IMR-90 (cell line): Measurements from ENCODE around the gene CMAS. TPM values are rescaled to one million over a fixed set of nuclear protein-coding genes. Genes with fewer than 3 reads are reported as not detected.

Source experiments
- ATAC-seq: fragments of 200-7000 bp; cut with Tn5 transposase; 2 replicates; pipeline ENCODE4 v1.9.1; 2020; ENCODE audit warnings: low read depth, mild to moderate bottlenecking, moderate library complexity
- BruUV-seq: library from RNA; stranded (reverse); fragments of 400-500 nt; replicated peaks from 2 replicates; lab custom pipeline; 2021; lab: Mats Ljungman, UMichigan
- CTCF ChIA-PET: fragments of 300-600 bp; formaldehyde crosslinking; extraction: SDS; loops from one replicate; lab custom pipeline; 2021; ENCODE audit warnings: antibody characterized with exemption; lab: Yijun Ruan, JAX
- POLR2A ChIA-PET: fragments of 300-600 bp; sonication (Branson Sonifier 250); formaldehyde crosslinking; loops from one replicate; lab custom pipeline; 2022; ENCODE audit warnings: antibody characterized with exemption; ENCODE audit not compliant: unreplicated experiment; lab: Charles Lee
- DNase-seq: peaks from one replicate; pipeline ENCODE4 v3.0.0; 2013
- H2AFZ ChIP-seq: replicated peaks from 2 replicates; pipeline ENCODE3; 2013; ENCODE audit warnings: low read length, mild to moderate bottlenecking; ENCODE audit not compliant: poor library complexity
- H2AK5ac ChIP-seq: 2 replicates; pipeline ENCODE4 v1.6.1; 2013; ENCODE audit warnings: low read depth, low read length, inconsistent platforms
- H2AK9ac ChIP-seq: replicated peaks from 2 replicates; pipeline ENCODE3; 2013; ENCODE audit warnings: mild to moderate bottlenecking, low read depth, low read length, moderate library complexity; ENCODE audit not compliant: poor library complexity
- H2BK120ac ChIP-seq: 2 replicates; pipeline ENCODE4 v1.6.1; 2013; ENCODE audit warnings: low read depth, low read length, inconsistent platforms
- H2BK15ac ChIP-seq: 3 replicates; pipeline ENCODE4 v1.6.1; 2013; ENCODE audit warnings: low read depth, low read length, inconsistent platforms
- H2BK20ac ChIP-seq: 2 replicates; pipeline ENCODE4 v1.6.1; 2013; ENCODE audit warnings: low read depth, mild to moderate bottlenecking, inconsistent platforms, low read length, moderate library complexity
- H2BK5ac ChIP-seq: 2 replicates; pipeline ENCODE4 v1.6.1; 2013; ENCODE audit warnings: mild to moderate bottlenecking, low read depth, low read length, inconsistent platforms; ENCODE audit not compliant: poor library complexity, severe bottlenecking
- H3K14ac ChIP-seq: replicated peaks from 2 replicates; pipeline ENCODE4 v1.6.1; 2013; ENCODE audit warnings: low read depth, low read length, inconsistent platforms
- H3K18ac ChIP-seq: 2 replicates; pipeline ENCODE4 v1.6.1; 2013; ENCODE audit warnings: low read depth, low read length, control low read depth
- H3K23ac ChIP-seq: 2 replicates; pipeline ENCODE4 v1.6.1; 2013; ENCODE audit warnings: low read depth, low read length, inconsistent platforms
- H3K27ac ChIP-seq: 2 replicates; pipeline ENCODE4 v1.5.1; 2013; ENCODE audit warnings: mild to moderate bottlenecking, control low read depth, low read length; ENCODE audit not compliant: insufficient read depth
- H3K27me3 ChIP-seq: 2 replicates; pipeline ENCODE4 v1.6.1; 2013; ENCODE audit warnings: low read length; ENCODE audit not compliant: control insufficient read depth, insufficient read depth
- H3K36me3 ChIP-seq: 2 replicates; pipeline ENCODE4 v1.6.1; 2013; ENCODE audit warnings: low read length, mixed read lengths; ENCODE audit not compliant: control insufficient read depth, insufficient read depth
- H3K4ac ChIP-seq: 2 replicates; pipeline ENCODE4 v1.6.1; 2013; ENCODE audit warnings: low read depth, low read length, inconsistent platforms
- H3K4me1 ChIP-seq: 2 replicates; pipeline ENCODE4 v1.6.1; 2013; ENCODE audit warnings: low read length, mixed read lengths; ENCODE audit not compliant: control insufficient read depth, insufficient read depth
- H3K4me2 ChIP-seq: 2 replicates; pipeline ENCODE4 v1.6.1; 2013; ENCODE audit warnings: low read depth, mild to moderate bottlenecking, control low read depth, low read length, moderate library complexity
- H3K4me3 ChIP-seq: 2 replicates; pipeline ENCODE4 v1.5.1; 2013; ENCODE audit warnings: low read depth, mild to moderate bottlenecking, control low read depth, low read length, moderate library complexity; ENCODE audit not compliant: insufficient read depth
- H3K56ac ChIP-seq: 2 replicates; pipeline ENCODE4 v1.6.1; 2013; ENCODE audit warnings: low read length, inconsistent platforms; ENCODE audit not compliant: insufficient read depth; ENCODE audit errors: extremely low read depth
- H3K79me1 ChIP-seq, 2 experiments: 2 replicates each; pipeline ENCODE4 v1.6.1; 2013; ENCODE audit warnings: low read length in 2 of 2, inconsistent platforms in 1 of 2, low read depth in 1 of 2
- H3K9ac ChIP-seq: 2 replicates; pipeline ENCODE4 v1.6.1; 2013; ENCODE audit warnings: low read depth, low read length, control low read depth
- H3K9me1 ChIP-seq: 2 replicates; pipeline ENCODE4 v1.6.1; 2013; ENCODE audit warnings: low read length, inconsistent platforms; ENCODE audit not compliant: insufficient read depth
- H3K9me3 ChIP-seq: 2 replicates; pipeline ENCODE4 v1.6.1; 2013; ENCODE audit warnings: low read length; ENCODE audit not compliant: control insufficient read depth, insufficient read depth
- H4K20me1 ChIP-seq: 2 replicates; pipeline ENCODE4 v1.6.1; 2013; ENCODE audit warnings: low read length, inconsistent platforms; ENCODE audit not compliant: insufficient read depth
- H4K5ac ChIP-seq: 2 replicates; pipeline ENCODE4 v1.6.1; 2013; ENCODE audit warnings: mild to moderate bottlenecking, low read depth, low read length, control low read depth
- H4K8ac ChIP-seq, 2 experiments: 2 replicates each; pipeline ENCODE4 v1.6.1; 2013; ENCODE audit warnings: low read depth in 2 of 2, low read length in 2 of 2, control low read depth in 1 of 2, inconsistent platforms in 1 of 2
- H4K91ac ChIP-seq: 2 replicates; pipeline ENCODE4 v1.6.1; 2013; ENCODE audit warnings: low read depth, low read length, inconsistent platforms; ENCODE audit not compliant: insufficient read depth
- BHLHE40 ChIP-seq: fragments of 150-350 bp; IDR thresholded peaks from 2 replicates; pipeline ENCODE4 v1.6.1; 2016; ENCODE audit warnings: mild to moderate bottlenecking, low read depth, low read length
- CEBPB ChIP-seq: IDR thresholded peaks from 2 replicates; pipeline ENCODE4 v1.6.1; 2012; ENCODE audit warnings: low read depth, low read length, improper control_type of control experiment
- CHD1 ChIP-seq: IDR thresholded peaks from 2 replicates; pipeline ENCODE4 v1.6.1; 2012; ENCODE audit warnings: low read depth, low read length, improper control_type of control experiment
- CTCF ChIP-seq: conservative IDR thresholded peaks from 2 replicates; pipeline ENCODE4 v1.5.1; 2012; ENCODE audit warnings: mild to moderate bottlenecking, low read depth, low read length, improper control_type of control experiment
- ELK1 ChIP-seq: fragments of 150-350 bp; IDR thresholded peaks from 2 replicates; pipeline ENCODE4 v1.6.1; 2016; ENCODE audit warnings: low read depth, mild to moderate bottlenecking, low read length, moderate library complexity, borderline replicate concordance
- FOS ChIP-seq: fragments of 150-350 bp; IDR thresholded peaks from 2 replicates; pipeline ENCODE4 v1.6.1; 2016; ENCODE audit warnings: low read depth, low read length
- MAFK ChIP-seq: IDR thresholded peaks from 2 replicates; pipeline ENCODE4 v1.6.1; 2012; ENCODE audit warnings: low read depth, low read length, improper control_type of control experiment
- MAZ ChIP-seq: IDR thresholded peaks from 2 replicates; pipeline ENCODE4 v1.6.1; 2012; ENCODE audit warnings: low read depth, mild to moderate bottlenecking, low read length, improper control_type of control experiment, moderate library complexity, borderline replicate concordance
- MXI1 ChIP-seq: IDR thresholded peaks from 2 replicates; pipeline ENCODE4 v1.6.1; 2012; ENCODE audit warnings: low read depth, mild to moderate bottlenecking, low read length, moderate library complexity, borderline replicate concordance
- NFE2L2 ChIP-seq: fragments of 150-350 bp; IDR thresholded peaks from 2 replicates; pipeline ENCODE4 v1.6.1; 2016; ENCODE audit warnings: low read depth, mild to moderate bottlenecking, low read length
- POLR2A ChIP-seq: IDR thresholded peaks from 2 replicates; pipeline ENCODE4 v1.6.1; 2012; ENCODE audit warnings: mild to moderate bottlenecking, low read depth, low read length
- RAD21 ChIP-seq: IDR thresholded peaks from 2 replicates; pipeline ENCODE4 v1.6.1; 2012; ENCODE audit warnings: low read length, improper control_type of control experiment
- RCOR1 ChIP-seq: IDR thresholded peaks from 2 replicates; pipeline ENCODE4 v1.6.1; 2012; ENCODE audit warnings: mild to moderate bottlenecking, low read length, improper control_type of control experiment; ENCODE audit not compliant: insufficient replicate concordance
- RFX5 ChIP-seq: IDR thresholded peaks from 2 replicates; pipeline ENCODE4 v1.8.0; 2012; ENCODE audit warnings: low read depth, mild to moderate bottlenecking, low read length, moderate library complexity
- SMC3 ChIP-seq: fragments of 150-350 bp; IDR thresholded peaks from 2 replicates; pipeline ENCODE4 v1.6.1; 2016; ENCODE audit warnings: low read depth, mild to moderate bottlenecking, antibody characterized with exemption, low read length, moderate library complexity
- USF2 ChIP-seq: fragments of 150-350 bp; IDR thresholded peaks from 2 replicates; pipeline ENCODE4 v1.6.1; 2017; ENCODE audit warnings: mild to moderate bottlenecking, antibody characterized with exemption, low read length, low read depth
- dilution Hi-C: fragments of 300-500 bp; cut with HindIII; formaldehyde crosslinking; loops from one replicate; pipeline ENCODE4 v1.14.3; 2018; ENCODE audit warnings: low sequenced_read_pairs; ENCODE audit not compliant: unreplicated experiment
- in situ Hi-C: fragments of 300-500 bp; cut with MboI; formaldehyde crosslinking; loops from 3 replicates; pipeline ENCODE4 v1.14.3; 2019; ENCODE audit warnings: low sequenced_read_pairs, inconsistent platforms, mixed read lengths
- intact Hi-C: fragments of 100-400 bp; cut with micrococcal nuclease; formaldehyde crosslinking; loops from 2 replicates; pipeline ENCODE4 v1.10.0; 2022
- polyA plus RNA-seq, 3 experiments: library from polyadenylated mRNA; depleted of rRNA; stranded (reverse); fragments of >200 nt; gene quantifications; 2 replicates each; pipeline ENCODE4 v1.2.3, GENCODE V29; 2012; ENCODE audit warnings: low replicate concordance in 1 of 3
- total RNA-seq: library from RNA; depleted of rRNA; stranded (reverse); fragments of >200 nt; gene quantifications from 2 replicates; pipeline ENCODE4 v1.2.3, GENCODE V29; 2012

Gene CMAS
- total and polyA plus RNA-seq, 2 of the 4 experiments (the other 2 are of a cell fraction) = 9.5 to 26.8 TPM

GRCh38 chr12:22105542-22105941 lies 59.5 kb downstream of the CMAS start:
- H2BK120ac ChIP-seq = no peak overlapping the region
- no peak overlapping the region for H4K91ac ChIP-seq
- H3K14ac ChIP-seq = no peak overlapping the region
- H2AK9ac ChIP-seq = no peak overlapping the region
- no peak overlapping the region for H3K4ac ChIP-seq
- no peak overlapping the region for H2BK15ac ChIP-seq
- H3K36me3 ChIP-seq = no peaks in the 10 kb centered on the region
- no peaks in the 10 kb centered on the region for H3K79me1 ChIP-seq
- POLR2A ChIA-PET = no interaction called here
- H4K8ac ChIP-seq = no peak overlapping the region
- no peak overlapping the region for H2AK5ac ChIP-seq
- intact Hi-C loops = no loop called here
- H3K4me2 ChIP-seq = no peak overlapping the region
- in situ Hi-C loops = no loop called here
- H3K9ac ChIP-seq = no peak overlapping the region
- CTCF ChIA-PET = no interaction called here
- no peaks in the 10 kb centered on the region; the same call in 1 of the 2 replicates for H3K27me3 ChIP-seq
- H3K9me1 ChIP-seq = no peaks in the 10 kb centered on the region
- no peak overlapping the region for H3K18ac ChIP-seq
- no peaks in the 10 kb centered on the region for H4K20me1 ChIP-seq
- H3K9me3 ChIP-seq = no peaks in the 10 kb centered on the region
- no TSS peak for BruUV-seq
- ATAC-seq = peak; percentile 27; the same call in 1 of the 2 replicates
- H3K56ac ChIP-seq = no peak overlapping the region
- H3K4me1 ChIP-seq = peaks cover 8% of the 10 kb centered on the region
- dilution Hi-C loops = no loop called here
- peak; percentile 6 for DNase-seq
- TF ChIP-seq MXI1 = no peak
- TF ChIP-seq USF2 = no peak
- no peak for TF ChIP-seq NFE2L2
- no peak for TF ChIP-seq CTCF
- TF ChIP-seq FOS = no peak
- TF ChIP-seq RCOR1 = no peak
- no peak for TF ChIP-seq BHLHE40
- TF ChIP-seq CHD1 = no peak
- TF ChIP-seq RFX5 = no peak
- no peak for TF ChIP-seq ELK1
- no peak for TF ChIP-seq MAFK
- no peak for TF ChIP-seq CEBPB
- TF ChIP-seq RAD21 = no peak
- no peak for TF ChIP-seq POLR2A
- no peak for TF ChIP-seq MAZ
- no peak for TF ChIP-seq SMC3
- no peak overlapping the region for H2BK20ac ChIP-seq
- H2AFZ ChIP-seq = no peak overlapping the region
- no peak overlapping the region for H4K5ac ChIP-seq
- no peak overlapping the region for H3K23ac ChIP-seq
- no peak overlapping the region for H3K4me3 ChIP-seq
- H3K27ac ChIP-seq = no peak overlapping the region
- H2BK5ac ChIP-seq = no peak overlapping the region
